Stimulated activated CD4-positive, alpha-beta T cell treated with anti-CD3 and anti-CD28 coated beads, Interleukin-4, amount 100 ng/mL, for 48 hours (primary cell): ENCODE measurements around the gene KCNK13.
A peak's percentile ranks its signal among the peaks of the same experiment; 100 is the strongest.
"Not testable (repeated sequence)": the region's sequence is repeated elsewhere in the genome, so short reads cannot be mapped to it uniquely, and the experiment has no call there.

Experiments
- DNase-seq, 2 donors: peaks; one replicate each; pipeline ENCODE4 v3.0.0-alpha.2; 2020; ENCODE audit warnings: low read depth in 2 of 2

Gene KCNK13

GRCh38 chr14:90061685-90062126 lies at the start of gene KCNK13:
KCNK13 (plus strand) TSS chr14:90061994; CDS start chr14:90062206, 212 bp downstream.
- no peak for DNase-seq

DNA sequence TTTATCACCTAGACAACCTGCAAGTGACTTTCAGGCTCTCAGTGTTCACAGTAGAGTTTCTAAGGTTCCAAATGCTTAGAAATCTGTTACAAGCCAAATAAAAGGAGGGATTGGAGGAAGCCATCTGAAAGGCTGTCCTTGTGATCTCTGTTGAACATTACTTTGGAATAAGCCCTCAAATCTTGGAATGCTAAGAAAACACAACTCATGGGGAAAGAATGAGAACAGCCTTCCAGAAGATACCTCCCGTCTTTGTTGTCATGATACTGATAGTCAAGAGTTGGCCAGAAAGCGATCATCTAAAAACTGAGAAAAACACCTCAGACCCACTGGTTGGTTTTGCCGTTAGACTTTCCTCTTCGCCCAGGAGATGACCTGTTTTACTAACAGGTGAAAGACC lies 44.4 kb upstream of the KCNK13 start:
- DNase-seq: no peak

DNA sequence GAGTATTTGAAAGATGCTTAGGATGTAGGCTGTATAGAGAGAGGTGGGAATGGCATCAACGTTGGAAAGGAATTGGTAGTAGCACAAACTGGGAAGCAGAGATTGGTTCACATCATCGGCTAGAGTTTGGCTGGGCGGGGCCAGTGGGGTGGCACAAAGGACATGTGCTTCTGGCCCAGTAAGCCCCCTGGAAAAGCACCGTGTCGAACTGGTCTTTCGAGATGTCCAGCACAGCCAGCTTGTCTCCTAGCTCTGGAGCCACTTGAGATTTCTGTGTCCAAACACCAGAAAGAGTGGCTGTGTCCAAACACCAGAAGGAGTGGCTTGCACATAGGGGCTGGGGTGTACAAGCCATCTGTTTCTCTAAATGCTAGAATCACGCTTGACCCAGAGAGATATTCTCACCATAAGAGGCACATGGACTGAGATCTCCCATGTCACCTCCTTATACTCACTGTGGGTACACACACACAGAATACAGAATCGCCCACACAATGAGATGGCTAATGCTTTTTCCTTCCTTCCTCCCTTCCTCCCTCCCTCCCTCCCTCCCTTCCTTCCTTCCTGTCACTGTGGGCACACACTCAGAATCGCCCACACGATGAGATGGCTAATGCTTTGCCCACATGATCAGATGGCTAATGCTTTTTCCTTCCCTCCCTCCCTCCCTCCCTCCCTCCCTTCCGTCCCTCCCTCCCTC lies 41.8 kb upstream of the KCNK13 start:
- DNase-seq: no peak

GRCh38 chr14:90023176-90023896 lies 38.5 kb upstream of the KCNK13 start:
- no peak for DNase-seq

DNA sequence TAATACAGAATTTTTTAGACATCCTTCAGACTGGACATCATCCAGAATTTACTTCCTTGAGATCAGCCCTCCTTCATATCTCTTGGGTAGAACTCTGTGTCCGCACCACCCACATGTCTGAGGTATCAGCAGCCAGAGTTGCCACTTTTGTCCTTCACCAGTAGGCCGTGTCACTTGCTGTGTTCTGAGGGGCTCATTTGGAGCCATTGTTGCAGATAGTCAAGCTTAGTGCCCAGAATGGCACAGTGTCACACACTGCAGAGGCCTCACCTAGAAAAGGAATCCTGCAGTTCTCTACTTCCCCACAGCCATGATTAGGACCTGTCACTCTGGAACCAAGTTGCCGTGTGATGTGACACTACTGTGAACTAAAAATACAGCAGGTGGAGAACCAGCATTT lies 36.9 kb upstream of the KCNK13 start:
- DNase-seq: no peak

- DNase-seq: not testable (repeated sequence)
Observed at GRCh38 chr14:90026608-90027007, 35.2 kb upstream of the KCNK13 start.

DNA sequence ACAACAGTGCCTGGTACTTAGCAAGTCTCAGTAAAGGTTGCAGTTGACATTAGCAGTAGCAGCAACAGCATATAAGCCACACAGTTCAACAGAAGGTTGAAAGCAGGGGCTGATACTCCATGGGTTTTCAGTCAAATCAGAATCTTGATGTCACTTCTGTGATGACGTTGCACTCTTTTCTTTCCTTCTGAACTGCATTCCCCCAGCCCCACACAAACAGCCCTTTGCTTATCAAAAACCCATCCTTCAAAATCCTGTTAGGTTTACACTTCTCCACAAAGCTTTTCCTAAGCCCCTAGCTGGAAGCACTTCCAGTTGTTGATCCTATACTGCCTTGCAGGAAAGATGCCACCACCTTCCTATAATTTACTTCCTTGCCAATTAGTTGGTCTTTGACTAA lies 34.0 kb upstream of the KCNK13 start:
- no peak for DNase-seq

DNA sequence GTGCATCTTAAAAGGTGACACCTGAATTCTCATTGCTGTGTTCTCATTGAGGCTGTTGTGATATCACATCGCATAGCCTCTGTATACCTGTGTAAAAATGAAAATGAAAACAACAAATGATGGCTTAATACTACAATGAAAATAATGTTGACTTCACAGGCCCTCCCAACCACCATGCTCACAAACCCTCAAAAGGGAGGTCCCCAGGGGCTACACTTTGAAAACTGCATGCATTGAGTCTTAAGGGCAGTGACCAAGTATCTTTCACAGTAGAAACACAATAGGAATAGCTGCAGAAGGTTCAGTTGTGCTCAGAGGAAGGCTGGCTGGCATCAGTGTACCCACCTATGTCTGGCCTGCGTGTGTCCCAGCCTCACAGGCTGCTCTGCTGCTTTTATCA lies 27.6 kb upstream of the KCNK13 start:
- DNase-seq: no peak

- no peak for DNase-seq
Observed at GRCh38 chr14:90034835-90035525, 26.8 kb upstream of the KCNK13 start.

- DNase-seq: no peak
Observed at GRCh38 chr14:90039253-90040010, 22.4 kb upstream of the KCNK13 start.

- no peak for DNase-seq
Observed at GRCh38 chr14:90040411-90040810, 21.4 kb upstream of the KCNK13 start.

DNA sequence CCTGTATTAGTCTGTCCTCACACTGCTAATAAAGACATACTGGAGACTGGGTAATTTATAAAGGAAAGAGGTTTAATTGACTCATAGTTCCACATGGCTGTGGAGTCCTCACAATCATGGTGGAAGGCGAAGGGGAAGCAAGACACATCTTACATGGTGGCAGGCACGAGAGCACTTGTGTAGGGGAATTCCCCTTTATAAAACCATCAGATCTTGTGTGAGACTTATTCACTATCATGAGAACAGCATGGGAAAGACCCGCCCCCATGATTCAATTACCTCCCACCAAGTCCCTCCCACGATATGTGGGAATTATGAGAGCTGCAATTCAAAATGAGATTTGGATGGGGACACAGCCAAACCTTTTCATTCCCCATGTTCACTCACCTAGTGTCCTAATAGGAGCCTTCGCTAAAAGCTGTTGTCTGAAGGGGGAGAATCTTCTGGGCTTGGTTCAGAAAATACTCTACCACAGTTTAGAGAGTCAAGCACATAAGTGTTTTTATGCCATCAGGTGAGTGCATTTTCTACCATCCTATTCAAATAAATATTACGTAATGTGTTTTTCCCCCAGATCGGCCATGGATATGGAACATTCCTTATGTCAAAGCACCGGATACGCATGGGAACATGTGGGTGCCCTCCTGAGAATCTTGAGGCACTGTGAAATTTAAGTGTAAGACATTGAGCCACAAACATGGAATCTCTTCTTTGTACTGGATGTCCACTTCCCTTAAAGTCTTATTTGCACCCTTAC lies 19.1 kb upstream of the KCNK13 start:
- DNase-seq: no peak

DNA sequence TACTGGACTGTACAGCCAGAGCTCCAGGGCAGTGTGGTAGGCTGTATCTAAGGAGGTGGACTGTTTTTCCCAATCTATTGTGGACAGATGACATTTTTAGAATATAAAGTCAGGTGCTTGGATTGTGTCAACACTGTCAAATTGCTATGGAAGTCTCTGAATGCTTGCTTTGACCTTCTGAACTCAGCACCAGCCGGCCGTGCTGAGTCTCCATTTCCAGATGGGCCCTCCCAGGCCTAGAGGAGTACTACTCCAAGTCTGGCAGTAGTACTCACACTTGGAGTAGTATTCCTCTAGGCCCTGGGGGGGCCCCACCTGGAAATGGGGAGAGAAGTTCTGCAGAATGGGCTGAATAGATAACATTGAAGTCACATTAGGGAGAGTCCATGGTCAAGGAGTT lies 16.2 kb upstream of the KCNK13 start:
- DNase-seq: no peak

GRCh38 chr14:90049390-90049789 lies 12.4 kb upstream of the KCNK13 start:
- DNase-seq: no peak

- no peak for DNase-seq
Observed at GRCh38 chr14:90050271-90050670, 11.5 kb upstream of the KCNK13 start.

GRCh38 chr14:90053044-90053443 lies 8.8 kb upstream of the KCNK13 start:
- no peak for DNase-seq

DNA sequence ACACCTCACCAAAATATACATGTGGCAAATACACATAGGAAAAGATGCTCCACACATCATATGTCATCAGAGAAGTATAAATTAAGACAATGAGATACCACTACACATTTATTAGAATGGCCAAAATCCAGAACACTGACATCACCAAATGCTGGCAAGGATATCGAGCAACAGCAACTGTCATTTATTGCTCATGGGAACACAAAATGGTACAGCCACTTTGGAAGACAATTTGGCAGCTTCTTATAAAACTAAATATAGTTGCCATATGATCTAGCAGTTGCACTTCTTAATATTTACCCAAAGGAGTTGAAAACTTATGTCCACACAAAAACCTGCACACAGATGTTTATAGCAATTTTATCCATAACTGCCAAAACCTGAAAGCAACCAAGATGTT lies 7.0 kb upstream of the KCNK13 start:
- no peak for DNase-seq

DNA sequence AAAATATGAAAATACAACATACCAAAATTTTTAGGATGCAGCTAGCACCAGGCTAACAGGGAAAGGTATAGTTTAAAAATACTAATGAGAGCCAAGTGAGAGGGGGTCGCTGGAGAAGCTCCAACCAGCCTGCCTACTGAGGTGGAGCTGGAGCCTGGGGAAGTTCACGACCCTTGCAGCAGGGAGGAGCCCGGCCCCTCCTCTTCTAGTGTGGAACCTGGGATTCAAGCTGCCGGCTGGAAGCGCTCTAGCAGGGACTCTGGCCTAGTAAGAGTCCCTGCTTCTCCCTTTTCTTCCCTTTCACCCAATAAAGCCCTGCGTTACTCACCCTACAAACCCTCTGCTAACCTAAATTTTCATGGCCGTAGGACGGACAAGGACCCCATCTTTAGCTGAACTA lies 5.0 kb upstream of the KCNK13 start:
- DNase-seq: no peak

- no peak for DNase-seq
Observed at GRCh38 chr14:90058876-90059458, 2.8 kb upstream of the KCNK13 start.

- DNase-seq: peak; percentile 42 to 54
Observed at GRCh38 chr14:90060312-90060964, 1.4 kb upstream of the KCNK13 start.
